CD4-positive, alpha-beta T cell treated with Interleukin-4 for 4 hours (primary cell): ENCODE results near the gene UBE2B.
"Not testable (repeated sequence)": the region's sequence is repeated elsewhere in the genome, so short reads cannot be mapped to it uniquely, and the experiment has no call there.

Experiments used
- DNase-seq: peaks from one replicate; pipeline ENCODE4 v3.0.0-alpha.2; 2020

The UBE2B gene

GRCh38 chr5:134370871-134371833 is at the start of gene UBE2B:
Gene UBE2B, plus strand, starts transcription at chr5:134371569. Its CDS starts 27 bp downstream, at chr5:134371596.
- DNase-seq = peak; percentile 99

GRCh38 chr5:134327327-134327726 is 44.0 kb upstream of the UBE2B start:
- DNase-seq = no peak

- DNase-seq = no peak
Measured at GRCh38 chr5:134328619-134329018, 42.8 kb upstream of the UBE2B start.

- DNase-seq = not testable (repeated sequence)
Measured at GRCh38 chr5:134336833-134337232, 34.5 kb upstream of the UBE2B start.

GRCh38 chr5:134343500-134343899 is 27.9 kb upstream of the UBE2B start:
- DNase-seq = not testable (repeated sequence)

- DNase-seq = not testable (repeated sequence)
Measured at GRCh38 chr5:134345476-134345875, 25.9 kb upstream of the UBE2B start.

- DNase-seq = no peak
Measured at GRCh38 chr5:134345996-134346395, 25.4 kb upstream of the UBE2B start.

GRCh38 chr5:134349463-134349862 is 21.9 kb upstream of the UBE2B start:
- DNase-seq = no peak

- DNase-seq = no peak
Measured at GRCh38 chr5:134355681-134356080, 15.7 kb upstream of the UBE2B start.

GRCh38 chr5:134365604-134366003 is 5.8 kb upstream of the UBE2B start:
- DNase-seq = no peak

GRCh38 chr5:134370311-134370870 is 978 bp upstream of the UBE2B start:
- peak; percentile 24 for DNase-seq

GRCh38 chr5:134371834-134372340 is 518 bp downstream of the UBE2B start:
- peak; percentile 27 for DNase-seq

- not testable (repeated sequence) for DNase-seq
Measured at GRCh38 chr5:134373633-134374032, 2.3 kb downstream of the UBE2B start.

- no peak for DNase-seq
Measured at GRCh38 chr5:134374232-134374631, 2.9 kb downstream of the UBE2B start.

GRCh38 chr5:134380346-134380745 is 9.0 kb downstream of the UBE2B start:
- DNase-seq = no peak

GRCh38 chr5:134382204-134382603 is 10.8 kb downstream of the UBE2B start:
- not testable (repeated sequence) for DNase-seq

- no peak for DNase-seq
Measured at GRCh38 chr5:134383980-134384697, 12.8 kb downstream of the UBE2B start.

GRCh38 chr5:134387443-134387842 is 16.1 kb downstream of the UBE2B start:
- no peak for DNase-seq

GRCh38 chr5:134392301-134392700 is 20.9 kb downstream of the UBE2B start:
- DNase-seq = no peak

GRCh38 chr5:134394932-134395331 is 23.6 kb downstream of the UBE2B start:
- DNase-seq = no peak

- DNase-seq = no peak
Measured at GRCh38 chr5:134396274-134396673, 24.9 kb downstream of the UBE2B start.

- no peak for DNase-seq
Measured at GRCh38 chr5:134397196-134397595, 25.8 kb downstream of the UBE2B start.

GRCh38 chr5:134398609-134399155 is 27.3 kb downstream of the UBE2B start:
- no peak for DNase-seq
